GM03348 (cell line): Measurements from ENCODE around the gene FAM163B.

Experiments
- DNase-seq: peaks from one replicate; pipeline ENCODE4 v3.0.0; 2012; ENCODE audit warnings: low spot score

Gene FAM163B

DNA sequence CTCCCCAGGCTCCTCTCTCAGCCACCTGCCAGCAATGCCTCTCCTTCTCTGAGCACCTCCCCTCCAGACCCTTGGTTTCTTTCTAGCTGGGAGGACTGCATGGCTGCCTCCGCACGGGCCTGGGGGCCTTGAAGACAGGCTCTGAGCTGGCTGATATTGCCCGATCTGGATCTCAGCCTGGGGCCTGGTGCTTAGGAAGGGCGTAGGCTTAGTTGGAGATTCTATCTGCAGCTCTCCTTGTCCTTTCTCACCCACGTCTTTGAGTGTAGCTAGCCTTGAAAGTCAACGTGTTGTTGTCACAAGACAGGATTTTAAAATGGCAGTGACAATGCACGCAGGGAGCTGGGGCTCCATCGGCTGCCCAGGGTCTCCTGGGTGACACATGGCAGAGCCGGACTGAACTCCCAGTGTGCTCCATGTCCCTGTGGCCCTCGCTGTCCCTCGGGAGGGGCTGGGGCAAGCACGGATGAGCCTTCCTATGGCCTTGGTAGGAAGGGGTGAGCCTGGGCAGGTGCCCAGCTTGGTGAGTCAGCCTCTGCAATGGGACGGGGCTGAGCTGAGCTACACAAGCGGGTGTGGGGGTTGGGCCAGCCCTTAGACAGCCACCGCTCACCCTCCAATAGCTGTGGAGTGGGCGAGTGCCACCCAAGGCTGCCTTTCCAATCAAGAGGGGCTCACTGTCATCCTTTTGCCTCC, 65.3 kb downstream of the FAM163B start:
- no peak for DNase-seq

DNA sequence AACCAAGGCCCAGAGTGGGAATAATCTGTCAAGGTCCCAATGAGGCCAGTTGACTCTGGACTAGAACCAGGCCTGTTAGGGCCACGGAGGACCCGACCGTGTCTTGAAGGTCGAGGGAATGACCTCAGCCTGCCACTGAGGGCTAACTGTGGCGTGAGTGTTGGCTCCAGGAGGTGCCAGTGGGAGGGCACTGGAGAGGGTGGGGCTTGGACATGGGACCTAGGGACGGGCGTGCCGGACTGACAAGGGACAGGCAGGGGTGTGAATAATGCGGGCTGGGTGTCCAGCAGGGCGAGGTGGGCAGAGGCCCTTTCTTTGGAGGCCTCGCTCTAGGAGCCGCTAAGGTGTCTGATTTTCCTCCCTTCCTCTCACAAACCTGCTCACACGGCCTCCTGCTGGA, 67.2 kb downstream of the FAM163B start:
- no peak for DNase-seq

DNA sequence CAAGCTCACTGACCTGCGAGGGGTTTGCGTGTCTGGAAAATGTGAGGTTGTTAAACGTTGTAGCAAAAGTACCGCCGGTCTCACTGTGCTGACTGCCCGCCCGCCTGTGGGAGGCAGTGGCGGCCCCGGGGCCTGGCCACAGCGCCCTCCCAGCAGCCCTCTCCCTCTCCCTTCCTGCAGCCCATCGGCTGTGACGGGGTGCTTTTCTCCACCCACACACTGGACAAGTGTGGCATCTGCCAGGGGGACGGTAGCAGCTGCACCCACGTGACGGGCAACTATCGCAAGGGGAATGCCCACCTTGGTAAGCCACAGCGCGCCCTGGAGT, 68.5 kb downstream of the FAM163B start:
- no peak for DNase-seq

DNA sequence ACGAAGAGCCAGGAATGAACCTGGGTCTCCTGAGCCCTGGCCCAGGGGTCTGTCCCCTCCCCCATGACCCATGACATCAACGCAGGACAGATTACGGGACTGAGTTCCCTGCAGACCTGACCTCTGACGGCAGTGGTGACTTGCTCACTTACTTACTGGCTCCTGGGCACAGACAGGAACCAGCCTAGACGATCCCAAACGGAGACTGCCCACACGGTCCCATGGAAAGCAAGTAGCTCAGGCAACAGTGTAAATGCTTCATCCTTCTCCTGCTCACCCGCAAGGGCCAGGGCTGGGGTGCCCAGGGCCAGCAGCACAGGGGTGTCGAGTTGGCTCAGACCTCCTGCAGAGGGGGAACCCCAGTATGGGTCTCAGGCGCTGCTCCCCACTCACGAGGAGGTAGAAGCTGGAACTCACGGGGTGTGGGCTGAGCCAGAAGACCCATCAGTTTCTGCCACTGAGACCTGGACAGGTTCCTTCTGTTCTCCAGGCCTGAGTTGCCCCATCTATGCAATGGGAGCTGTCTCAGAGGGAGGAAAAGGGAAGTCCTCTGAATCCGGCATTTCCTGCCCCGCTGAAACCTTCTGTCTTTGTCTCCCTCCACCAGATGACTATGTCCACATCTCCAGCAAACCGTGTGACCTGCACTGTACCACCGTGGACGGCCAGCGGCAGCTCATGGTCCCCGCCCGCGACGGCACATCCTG, 69.0 kb downstream of the FAM163B start:
- no peak for DNase-seq

DNA sequence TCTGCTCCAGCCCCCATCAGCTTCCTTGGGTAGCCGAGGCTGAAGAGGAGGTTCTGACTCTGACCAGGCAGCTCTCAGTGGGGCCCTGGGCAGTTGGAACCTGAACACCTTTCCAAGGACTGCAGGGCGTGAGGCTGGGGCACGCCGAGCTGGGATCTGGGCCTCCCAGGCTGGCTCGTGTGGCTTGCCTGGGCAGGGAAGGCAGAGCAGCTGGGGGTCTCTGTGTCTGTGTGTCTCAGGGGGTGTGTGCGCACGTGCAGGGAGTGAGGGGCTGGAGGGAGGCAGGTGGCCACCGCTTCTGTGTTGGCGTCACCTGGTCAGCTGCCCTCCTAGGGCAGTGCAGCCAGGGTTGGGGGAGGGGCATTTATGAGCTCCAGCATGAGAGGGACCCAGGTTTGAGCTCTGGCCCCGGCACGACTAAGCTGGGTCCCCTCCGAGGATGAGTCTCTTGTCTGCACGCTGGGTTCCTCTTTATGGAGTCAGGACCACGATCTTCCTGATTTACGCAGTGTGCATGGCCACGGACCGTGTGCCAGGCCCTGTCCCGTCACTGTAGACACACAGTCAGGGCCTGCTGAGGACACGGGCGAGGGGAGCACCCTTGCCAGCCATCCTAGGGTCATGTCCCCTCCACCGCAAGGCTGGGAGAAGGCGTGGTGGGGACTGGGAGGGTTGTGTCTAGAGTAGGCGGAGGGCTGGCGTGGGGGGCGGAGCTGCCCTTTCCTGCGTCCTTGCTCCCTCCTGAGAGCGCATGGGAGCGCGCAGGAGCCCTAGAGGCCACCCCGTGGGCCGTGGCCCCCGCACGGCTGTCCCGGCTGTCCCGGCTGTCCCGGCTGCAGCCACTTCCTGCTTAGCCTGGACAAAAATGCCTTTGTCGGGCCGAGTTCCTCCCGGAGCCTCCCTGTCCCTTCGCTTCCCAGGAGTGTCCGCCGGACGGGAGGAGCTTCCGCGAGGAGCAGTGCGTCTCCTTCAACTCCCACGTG, 70.0 kb downstream of the FAM163B start:
- no peak for DNase-seq

DNA sequence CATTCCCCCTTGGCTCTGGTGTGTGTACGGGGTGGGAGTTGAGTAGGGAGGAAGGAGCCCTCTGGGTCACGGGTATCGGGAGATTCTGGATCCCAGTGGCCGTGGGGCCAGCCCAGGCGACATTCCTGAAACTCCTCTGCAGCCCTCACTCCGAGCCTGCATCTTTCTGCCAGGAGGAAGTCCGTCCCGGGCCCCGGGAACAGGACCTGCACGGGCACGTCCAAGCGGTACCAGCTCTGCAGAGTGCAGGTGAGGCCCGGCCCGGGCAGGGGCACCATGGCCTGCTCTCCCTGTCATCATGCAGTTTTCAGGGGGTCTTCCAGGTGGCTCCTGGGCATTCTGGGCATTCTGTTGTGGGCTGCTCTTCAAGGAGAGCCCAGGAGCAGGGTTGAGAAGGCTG, 71.0 kb downstream of the FAM163B start:
- no peak for DNase-seq

DNA sequence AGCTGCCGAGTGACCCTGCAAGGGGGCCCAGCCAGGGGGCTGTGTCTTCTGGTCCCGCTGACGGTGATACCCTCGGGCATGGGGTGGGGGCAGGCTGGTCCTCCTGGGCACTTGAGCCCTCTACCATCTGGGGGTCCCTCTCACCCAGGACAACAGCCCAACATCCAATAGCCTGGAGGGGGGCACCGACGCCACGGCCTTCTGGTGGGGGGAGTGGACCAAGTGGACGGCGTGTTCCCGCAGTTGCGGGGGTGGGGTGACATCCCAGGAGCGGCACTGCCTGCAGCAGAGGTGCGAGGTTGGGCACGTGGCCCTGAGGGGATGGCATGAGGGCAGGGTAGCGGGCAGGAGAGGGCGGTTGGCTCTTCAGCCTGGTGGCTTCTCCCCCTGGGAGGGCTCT, 71.9 kb downstream of the FAM163B start:
- no peak for DNase-seq

DNA sequence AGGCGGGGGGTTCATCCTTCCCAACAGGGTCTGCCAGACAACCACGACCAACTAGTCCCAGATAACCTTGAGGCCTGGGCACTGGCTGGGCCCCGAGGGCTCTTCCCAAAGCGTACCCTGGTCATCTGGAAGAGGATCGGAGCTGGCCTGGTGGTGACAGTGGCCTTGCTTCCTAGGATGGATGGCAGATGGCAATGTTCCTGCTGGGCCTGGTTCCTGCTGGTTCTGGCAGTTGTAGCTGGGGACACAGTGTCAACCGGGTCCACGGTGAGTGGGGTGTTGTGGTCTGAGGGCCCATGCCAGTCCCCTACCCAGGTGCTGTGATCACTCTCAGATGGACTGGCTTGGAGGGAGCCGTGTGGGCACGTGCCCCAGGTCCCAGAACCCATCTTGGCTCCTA, 72.7 kb downstream of the FAM163B start:
- DNase-seq = no peak

DNA sequence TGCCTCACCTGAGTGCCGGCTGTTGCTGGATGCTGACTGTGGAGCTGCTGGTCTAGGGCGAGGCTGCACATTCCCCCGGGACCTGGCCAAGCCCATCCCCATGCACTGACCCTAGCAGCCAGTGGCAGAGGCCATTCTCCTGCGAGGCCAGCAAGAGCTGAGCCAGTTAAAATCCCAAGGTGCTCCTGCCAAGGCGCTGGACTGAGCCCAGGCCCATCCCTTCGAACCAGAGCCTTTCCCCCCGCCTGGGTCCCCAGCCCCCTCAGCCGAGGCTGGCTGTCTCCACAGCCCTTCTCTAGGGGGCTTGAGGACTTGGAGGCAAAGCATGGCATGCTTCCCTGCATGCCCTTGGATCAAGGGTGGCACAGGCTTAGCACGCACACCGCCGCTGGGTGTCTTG, 73.1 kb downstream of the FAM163B start:
- no peak for DNase-seq

DNA sequence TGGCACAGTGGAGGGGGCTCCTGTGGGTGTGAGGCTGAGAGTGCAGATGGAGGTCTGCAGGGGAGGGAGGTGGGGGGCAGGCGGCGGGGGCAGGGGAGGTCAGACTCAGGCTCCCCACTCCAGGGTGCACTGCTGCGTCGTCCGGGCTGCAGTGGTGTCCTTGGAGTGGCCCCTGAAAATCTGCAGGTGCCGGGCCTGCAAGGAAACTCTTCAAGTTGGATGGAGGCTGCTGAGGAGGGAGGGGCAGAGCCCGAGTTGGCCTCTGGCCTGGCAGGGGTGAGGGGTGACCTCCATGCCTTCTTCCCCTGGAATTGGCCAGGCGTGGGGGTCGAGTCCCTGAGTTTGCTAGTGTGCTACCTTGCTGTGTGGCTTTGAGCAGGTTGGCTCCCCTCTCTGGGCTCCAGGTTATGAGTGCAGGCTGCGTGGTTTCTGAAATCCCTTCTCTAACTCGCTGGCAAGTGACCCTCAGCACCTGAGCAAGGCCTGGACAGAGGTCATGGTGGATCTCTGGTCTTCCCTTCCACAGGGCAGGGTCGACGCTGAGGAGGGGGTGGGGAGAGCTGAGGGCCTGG, 73.8 kb downstream of the FAM163B start:
- no peak for DNase-seq

DNA sequence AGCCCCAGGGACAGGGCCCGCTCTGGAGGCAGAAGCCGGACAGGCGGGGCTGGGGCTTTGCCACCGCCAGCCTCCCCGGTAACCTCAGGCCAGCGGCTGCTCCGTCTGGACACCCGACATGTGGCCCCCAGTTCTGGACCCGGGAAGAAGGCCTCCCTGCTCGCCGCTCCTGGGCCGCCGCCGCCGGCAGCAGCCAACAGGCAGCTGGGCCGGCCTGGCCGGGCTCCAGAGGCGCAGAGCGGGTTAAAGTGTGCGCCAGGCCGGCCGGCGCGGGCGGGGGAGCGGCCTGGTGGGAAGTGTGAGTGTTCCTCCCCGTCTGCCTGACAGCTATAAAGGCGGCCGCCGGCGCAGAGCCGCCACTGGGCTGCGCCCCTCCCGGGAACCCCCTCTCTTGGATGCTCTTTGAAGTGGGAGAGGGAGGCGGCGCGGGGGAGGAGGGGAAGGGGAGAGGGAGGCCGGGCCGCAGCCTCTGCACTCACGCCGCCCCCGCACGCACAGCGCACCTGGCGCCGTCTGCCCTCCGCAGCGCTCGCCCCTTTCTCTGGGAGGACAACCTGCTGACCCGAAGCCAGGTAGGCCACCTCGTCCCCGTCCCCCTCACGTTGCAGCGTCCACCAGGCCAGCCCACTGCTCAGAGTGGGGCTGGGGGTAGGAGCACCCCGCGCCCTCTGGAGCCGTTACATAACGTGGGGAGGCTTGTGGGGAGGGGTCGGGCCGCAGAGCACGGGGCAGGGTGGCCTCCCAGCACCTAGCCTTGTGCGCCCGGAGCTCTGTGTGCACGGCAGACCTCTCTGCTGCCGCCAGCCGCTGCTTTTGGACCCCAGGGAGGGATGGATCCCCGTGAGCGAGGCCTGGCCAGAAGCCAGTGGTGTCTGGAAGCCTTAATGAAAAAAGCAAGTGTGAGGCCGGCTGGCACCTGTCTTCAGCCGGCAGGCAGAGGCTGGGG, 74.6 kb downstream of the FAM163B start, which contains the start of gene ADAMTSL2:
Gene ADAMTSL2, plus strand, starts transcription at position 359 of the 946 bp plus-strand sequence. CDS start 2,009 bp downstream, outside the sequence.
- peak; percentile 75 for DNase-seq

DNA sequence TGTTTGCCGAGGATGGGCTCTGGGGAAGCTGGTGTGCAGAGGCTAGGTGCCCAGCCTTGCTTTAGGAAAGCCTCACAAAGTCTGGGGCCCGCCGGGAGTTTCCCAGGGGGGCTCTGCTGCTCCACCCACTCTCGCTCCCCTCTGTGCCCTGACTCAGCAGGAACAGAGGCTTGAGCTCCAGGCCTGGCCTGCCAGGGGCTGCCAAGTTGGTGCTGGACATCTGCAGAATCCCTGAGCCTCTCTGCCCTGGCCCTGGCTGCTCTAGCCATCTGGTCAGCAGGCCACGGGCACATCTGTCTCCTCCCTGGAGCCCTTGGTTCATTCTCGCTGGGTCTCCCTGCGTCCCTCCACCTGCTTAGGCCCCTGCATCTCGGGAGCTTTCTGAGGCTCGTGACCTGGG, 75.3 kb downstream of the FAM163B start:
- DNase-seq = peak; percentile 26

DNA sequence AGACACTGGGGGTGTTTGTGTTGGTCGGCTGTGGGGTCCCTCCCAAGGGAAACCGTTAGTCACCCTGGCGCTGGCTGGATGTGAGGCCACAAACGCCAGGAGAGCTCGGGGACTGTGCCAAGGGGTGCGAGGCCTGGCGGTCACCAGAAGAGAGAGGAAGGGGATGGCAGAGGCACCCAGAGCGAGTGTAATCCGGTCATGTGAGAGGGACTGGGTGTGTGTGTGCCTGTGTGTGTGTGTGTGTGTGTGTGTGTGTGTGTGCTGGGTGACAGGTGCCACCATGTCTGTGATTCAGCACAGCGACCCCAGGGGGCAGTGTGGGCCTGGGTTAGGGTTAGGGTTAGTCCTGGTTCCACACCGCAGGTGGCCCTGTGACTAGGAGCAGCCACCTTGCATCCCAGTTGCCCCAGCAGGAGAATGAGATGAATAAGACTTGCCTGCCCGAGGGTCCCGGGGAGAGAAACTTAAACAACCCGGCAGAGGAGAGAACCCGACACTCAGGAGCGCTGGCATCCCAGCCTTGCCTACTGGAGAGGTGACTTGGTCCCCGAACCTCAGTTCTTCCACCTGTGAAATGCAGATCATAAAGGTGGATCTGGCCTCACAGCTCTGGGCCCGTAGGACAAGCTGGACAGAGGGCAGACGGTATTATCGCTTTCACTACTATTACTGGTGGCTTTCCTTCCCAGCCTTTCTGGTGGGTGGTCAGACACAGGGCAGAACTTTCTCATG, 76.1 kb downstream of the FAM163B start:
- peak; percentile 68 for DNase-seq

DNA sequence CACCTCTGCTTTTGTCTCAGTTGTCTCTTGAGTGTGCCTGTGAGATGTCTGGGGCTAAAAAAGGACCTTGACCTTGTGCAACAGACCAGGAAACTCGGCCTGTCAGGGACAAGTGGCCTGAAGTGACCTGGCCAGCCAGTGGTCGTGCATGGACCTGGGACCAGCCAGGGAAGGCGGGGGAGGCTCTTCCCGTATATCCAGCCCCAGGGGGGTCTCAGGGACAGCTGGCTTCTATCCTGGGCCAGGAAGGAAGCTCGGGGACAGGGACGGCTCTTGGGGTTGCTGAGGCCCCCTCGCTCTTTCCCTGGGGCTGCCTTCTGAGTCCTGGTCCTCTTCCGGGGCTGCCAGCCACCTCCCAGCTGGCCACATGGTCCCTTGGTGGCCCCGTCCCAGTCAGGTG, 77.9 kb downstream of the FAM163B start:
- no peak for DNase-seq

DNA sequence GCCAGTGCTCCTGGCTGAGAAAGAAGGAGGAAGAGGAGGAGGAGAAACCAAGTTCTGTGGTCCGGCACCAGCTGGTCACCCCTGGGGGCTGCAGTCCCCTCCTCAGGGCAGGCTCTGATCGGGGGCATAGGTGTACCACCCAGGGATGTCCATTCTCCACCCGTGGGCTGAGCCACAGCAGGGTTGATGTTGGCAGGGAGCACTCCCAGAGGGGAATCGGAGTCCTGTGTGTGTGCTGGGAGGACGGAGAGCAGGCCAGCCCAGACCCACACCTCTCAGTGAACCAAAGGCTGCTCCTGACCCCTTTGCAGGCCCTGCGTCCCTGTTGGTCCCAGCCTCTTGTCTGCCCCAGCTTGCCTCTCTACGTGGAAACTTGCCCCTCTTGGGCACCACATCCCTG, 79.3 kb downstream of the FAM163B start:
- no peak for DNase-seq

DNA sequence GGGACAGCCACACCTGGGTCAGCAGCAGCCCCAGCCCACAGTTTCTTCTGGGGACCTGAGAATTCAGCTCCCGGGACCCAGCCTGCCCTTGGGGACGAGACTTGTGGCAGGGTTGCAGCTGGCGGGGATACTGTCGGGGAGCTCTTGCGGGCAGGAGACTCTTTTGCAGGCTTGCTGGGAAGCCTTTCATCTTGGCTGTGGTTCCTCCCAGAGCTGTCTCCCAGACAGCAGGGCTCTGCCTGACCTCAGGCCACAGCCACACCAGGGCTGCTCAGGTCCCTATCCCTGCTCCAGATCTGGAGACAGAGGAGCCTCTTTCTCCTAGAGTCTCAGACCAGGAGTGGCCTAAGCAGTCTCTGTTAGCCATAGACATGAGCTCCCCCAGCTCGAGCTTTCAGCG, 79.7 kb downstream of the FAM163B start:
- no peak for DNase-seq

DNA sequence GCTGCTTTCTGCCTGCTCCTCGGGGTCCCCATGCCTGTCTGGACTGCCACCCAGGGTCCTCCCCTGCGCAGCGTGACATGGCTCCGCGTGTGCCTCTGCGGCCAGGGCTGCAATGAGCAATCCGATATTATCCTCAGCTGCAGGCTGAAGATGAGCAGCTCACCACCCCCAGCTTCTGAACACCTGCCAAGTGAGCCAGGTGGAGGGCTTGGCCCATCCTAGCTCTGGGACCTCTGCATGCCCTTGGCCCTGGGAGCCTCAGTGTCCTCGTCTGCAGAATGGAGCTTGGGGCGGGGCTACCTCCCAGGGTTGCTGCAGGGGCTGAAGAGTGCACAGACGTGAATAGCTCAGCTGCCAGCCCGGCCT, 80.3 kb downstream of the FAM163B start:
- no peak for DNase-seq

DNA sequence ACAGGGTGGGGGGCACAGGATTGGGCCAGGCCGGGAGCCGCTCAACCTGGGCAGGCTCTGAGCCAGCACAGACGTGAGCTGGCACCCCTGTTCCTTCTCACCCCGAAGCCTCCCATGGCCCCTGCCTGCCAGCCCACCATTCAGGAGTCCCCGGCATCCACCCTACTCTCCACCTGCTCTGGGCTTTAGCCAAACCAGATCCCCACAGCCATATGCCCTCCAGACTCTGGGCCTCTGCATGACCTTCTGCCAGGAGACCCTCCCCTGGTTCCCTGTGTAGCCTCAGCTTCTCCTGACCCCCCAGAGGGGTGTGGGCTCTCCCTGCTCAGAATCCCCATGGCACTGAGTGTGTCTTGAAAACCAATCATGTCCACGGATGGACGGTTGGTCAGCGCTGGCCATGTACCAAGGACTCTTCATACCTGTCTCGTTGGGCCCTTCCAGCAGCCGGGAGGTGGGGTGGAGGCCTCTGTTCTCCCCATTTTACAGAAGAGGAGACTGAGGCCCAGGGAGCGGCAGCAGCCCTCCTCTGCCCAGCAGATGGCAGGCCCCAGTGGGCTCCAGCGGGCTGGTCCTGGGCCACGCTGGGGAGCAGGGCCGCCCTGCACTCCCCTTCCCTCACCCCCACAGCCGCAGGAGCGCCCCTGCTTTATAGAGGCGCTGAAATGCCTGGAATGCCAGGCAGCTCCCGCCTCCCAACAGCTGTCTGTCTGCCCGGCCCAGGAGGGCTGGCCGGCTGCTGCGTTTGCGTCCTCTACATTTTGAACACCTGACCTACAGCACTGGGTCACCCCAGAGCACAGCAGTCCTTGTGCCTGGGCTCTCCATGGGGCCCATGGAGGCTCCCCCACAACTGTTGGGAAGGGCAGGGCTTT, 81.0 kb downstream of the FAM163B start:
- no peak for DNase-seq

DNA sequence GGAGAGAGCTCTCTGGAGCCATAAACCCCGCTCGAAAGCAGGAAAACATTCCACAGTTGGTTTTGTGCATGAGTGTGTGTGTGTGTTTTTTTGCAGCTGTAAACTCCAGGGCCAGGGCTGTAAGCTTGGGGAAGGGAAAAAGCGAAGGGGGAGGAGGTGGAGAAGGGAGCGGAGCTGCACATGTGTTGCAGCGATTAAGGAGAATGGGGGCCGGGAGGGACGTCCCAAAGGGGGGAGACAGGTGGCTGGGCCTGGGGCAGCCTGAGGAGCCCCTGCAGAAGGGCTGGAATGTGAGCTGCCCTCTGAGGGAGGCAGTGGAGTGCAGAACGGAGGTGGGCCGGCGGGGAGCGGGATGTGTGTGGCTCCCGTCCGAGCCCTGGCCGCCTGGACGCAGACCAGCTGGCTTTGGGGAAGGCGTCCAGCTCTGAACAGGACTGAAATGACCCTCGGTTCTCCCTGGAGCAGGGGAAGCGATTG, 81.7 kb downstream of the FAM163B start:
- DNase-seq = no peak
